Ishikawa (cell line): ENCODE measurements around the gene ST7.

Experiments
- CEBPB ChIP-seq: IDR thresholded peaks from 2 replicates; pipeline ENCODE4 v1.6.1; 2012
- CREB1 ChIP-seq: IDR thresholded peaks from 2 replicates; pipeline ENCODE4 v1.6.1; 2012; ENCODE audit warnings: low read depth
- EGR1 ChIP-seq: IDR thresholded peaks from 2 replicates; pipeline ENCODE4 v1.6.1; 2012
- EP300 ChIP-seq: IDR thresholded peaks from 2 replicates; pipeline ENCODE4 v1.6.1; 2012; ENCODE audit warnings: borderline replicate concordance
- FOXM1 ChIP-seq: IDR thresholded peaks from 2 replicates; pipeline ENCODE4 v1.6.1; 2012; ENCODE audit warnings: low read depth, borderline replicate concordance
- NFIC ChIP-seq: IDR thresholded peaks from 2 replicates; pipeline ENCODE4 v1.6.1; 2012
- RAD21 ChIP-seq: IDR thresholded peaks from 2 replicates; pipeline ENCODE4 v1.6.1; 2012; ENCODE audit warnings: low read depth
- TAF1 ChIP-seq: IDR thresholded peaks from 2 replicates; pipeline ENCODE4 v1.6.1; 2012; ENCODE audit warnings: low read depth, mild to moderate bottlenecking
- TCF12 ChIP-seq: IDR thresholded peaks from 2 replicates; pipeline ENCODE4 v1.6.1; 2012; ENCODE audit warnings: low read depth
- TEAD4 ChIP-seq: IDR thresholded peaks from 2 replicates; pipeline ENCODE4 v1.6.1; 2012
- YY1 ChIP-seq: IDR thresholded peaks from 2 replicates; pipeline ENCODE4 v1.6.1; 2012; ENCODE audit warnings: low read depth
- ZBTB7A ChIP-seq: IDR thresholded peaks from 2 replicates; pipeline ENCODE4 v1.6.1; 2012; ENCODE audit warnings: low read depth
- TF ChIP-seq, protein P1 (sequence below): IDR thresholded peaks from 2 replicates; pipeline ENCODE4 v1.6.1; 2012; ENCODE audit warnings: low read depth, mild to moderate bottlenecking
- TF ChIP-seq, protein P2 (sequence below): IDR thresholded peaks from 2 replicates; pipeline ENCODE4 v1.6.1; 2012
- TF ChIP-seq, protein P3 (sequence below): IDR thresholded peaks from 2 replicates; pipeline ENCODE4 v1.6.1; 2012

Gene ST7

GRCh38 chr7:117200132-117200531 lies 246.8 kb downstream of the ST7 start:
- no peak for TF ChIP-seq EGR1
- no peak for TF ChIP-seq EP300
- TF ChIP-seq, protein P1, sequence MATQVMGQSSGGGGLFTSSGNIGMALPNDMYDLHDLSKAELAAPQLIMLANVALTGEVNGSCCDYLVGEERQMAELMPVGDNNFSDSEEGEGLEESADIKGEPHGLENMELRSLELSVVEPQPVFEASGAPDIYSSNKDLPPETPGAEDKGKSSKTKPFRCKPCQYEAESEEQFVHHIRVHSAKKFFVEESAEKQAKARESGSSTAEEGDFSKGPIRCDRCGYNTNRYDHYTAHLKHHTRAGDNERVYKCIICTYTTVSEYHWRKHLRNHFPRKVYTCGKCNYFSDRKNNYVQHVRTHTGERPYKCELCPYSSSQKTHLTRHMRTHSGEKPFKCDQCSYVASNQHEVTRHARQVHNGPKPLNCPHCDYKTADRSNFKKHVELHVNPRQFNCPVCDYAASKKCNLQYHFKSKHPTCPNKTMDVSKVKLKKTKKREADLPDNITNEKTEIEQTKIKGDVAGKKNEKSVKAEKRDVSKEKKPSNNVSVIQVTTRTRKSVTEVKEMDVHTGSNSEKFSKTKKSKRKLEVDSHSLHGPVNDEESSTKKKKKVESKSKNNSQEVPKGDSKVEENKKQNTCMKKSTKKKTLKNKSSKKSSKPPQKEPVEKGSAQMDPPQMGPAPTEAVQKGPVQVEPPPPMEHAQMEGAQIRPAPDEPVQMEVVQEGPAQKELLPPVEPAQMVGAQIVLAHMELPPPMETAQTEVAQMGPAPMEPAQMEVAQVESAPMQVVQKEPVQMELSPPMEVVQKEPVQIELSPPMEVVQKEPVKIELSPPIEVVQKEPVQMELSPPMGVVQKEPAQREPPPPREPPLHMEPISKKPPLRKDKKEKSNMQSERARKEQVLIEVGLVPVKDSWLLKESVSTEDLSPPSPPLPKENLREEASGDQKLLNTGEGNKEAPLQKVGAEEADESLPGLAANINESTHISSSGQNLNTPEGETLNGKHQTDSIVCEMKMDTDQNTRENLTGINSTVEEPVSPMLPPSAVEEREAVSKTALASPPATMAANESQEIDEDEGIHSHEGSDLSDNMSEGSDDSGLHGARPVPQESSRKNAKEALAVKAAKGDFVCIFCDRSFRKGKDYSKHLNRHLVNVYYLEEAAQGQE = no peak
- TF ChIP-seq, protein P2, sequence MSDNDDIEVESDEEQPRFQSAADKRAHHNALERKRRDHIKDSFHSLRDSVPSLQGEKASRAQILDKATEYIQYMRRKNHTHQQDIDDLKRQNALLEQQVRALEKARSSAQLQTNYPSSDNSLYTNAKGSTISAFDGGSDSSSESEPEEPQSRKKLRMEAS = no peak
- no peak for TF ChIP-seq CREB1
- TF ChIP-seq NFIC = no peak
- no peak for TF ChIP-seq TEAD4
- TF ChIP-seq RAD21 = no peak
- no peak for TF ChIP-seq TCF12
- TF ChIP-seq, protein P3, sequence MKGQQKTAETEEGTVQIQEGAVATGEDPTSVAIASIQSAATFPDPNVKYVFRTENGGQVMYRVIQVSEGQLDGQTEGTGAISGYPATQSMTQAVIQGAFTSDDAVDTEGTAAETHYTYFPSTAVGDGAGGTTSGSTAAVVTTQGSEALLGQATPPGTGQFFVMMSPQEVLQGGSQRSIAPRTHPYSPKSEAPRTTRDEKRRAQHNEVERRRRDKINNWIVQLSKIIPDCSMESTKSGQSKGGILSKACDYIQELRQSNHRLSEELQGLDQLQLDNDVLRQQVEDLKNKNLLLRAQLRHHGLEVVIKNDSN = no peak
- no peak for TF ChIP-seq FOXM1
- TF ChIP-seq ZBTB7A = no peak

DNA sequence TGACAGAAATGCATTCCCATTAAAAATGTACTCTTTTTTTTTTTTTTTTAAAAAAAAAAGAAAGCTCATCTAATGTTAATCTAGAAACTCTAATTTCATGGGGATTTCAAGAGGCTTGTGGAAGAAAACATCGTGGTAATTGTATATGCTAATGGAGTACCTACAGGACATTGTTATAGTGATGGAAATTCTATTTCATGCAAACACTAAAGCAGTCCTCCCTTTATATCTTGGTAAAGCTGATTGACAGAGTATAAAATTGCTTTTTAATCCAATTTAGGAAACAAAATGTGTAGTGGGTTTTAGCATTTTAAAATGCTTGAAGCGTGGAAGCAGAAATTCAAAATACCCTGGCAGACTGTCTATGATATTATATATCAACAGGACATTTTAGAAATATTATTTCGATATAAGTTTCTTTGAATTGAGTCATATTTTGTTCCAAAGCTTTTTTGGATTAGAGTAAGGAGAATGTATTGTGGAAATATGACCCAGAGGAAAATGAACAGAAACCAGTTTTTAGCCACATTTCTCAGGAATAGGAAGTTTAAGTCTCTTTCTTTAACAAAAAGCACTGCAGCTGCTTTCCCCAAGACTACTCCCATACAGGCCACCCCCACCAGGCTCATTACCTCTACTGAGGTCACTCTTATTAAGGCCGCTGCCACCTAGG lies 247.6 kb downstream of the ST7 start:
- no peak for TF ChIP-seq CREB1
- no peak for TF ChIP-seq EGR1
- TF ChIP-seq RAD21 = no peak
- TF ChIP-seq FOXM1 = no peak
- TF ChIP-seq NFIC = no peak
- no peak for TF ChIP-seq YY1
- TF ChIP-seq, protein P1 = no peak
- TF ChIP-seq EP300 = no peak
- TF ChIP-seq, protein P3 = no peak
- no peak for TF ChIP-seq ZBTB7A
- TF ChIP-seq TAF1 = no peak
- TF ChIP-seq CEBPB = no peak
- no peak for TF ChIP-seq TEAD4
- no peak for TF ChIP-seq TCF12
- TF ChIP-seq, protein P2 = no peak

DNA sequence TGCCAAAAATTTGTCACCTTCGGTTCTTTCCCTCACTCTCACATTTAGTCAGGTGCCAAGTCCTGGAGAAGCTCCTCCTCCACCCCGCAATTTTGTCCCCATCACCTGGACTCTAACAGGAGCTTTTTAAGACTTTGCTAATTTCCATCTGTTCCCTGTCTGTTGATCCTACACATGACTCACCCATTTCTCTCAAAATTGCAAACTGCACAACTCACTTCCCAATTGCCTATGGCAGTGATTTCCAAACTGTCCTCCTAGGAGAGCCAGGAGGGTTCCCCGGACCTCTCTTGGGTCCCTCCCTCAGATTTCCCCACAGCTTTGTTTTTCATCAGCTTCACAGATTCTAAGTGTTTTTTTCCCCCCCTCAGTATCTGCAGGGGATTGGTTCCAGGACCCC lies 249.2 kb downstream of the ST7 start:
- no peak for TF ChIP-seq FOXM1
- no peak for TF ChIP-seq ZBTB7A
- TF ChIP-seq EGR1 = no peak
- TF ChIP-seq RAD21 = no peak
- TF ChIP-seq TAF1 = no peak
- no peak for TF ChIP-seq TEAD4
- TF ChIP-seq CREB1 = no peak
- TF ChIP-seq, protein P1 = no peak

DNA sequence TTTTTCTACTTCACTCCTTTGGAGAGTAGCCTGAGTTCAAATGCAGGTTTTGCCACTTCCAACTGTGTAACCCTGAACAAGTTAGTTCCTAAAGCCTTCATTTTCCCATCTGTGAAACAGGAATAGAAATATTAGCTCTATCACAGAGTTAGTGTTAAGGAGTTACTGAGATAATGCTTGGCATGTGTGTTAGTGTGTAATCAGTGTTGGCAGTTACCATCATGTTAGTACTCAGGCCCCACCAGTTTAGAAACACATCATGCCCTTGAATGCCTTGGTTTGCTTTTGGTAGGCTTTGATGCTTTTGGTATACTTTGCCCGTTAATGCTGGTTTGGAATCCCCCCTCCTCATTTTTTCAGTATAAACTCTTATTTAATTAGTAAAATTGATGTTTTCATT lies 249.9 kb downstream of the ST7 start:
- TF ChIP-seq TEAD4 = no peak
- TF ChIP-seq NFIC = no peak
- TF ChIP-seq CREB1 = no peak
- TF ChIP-seq RAD21 = no peak
- TF ChIP-seq TAF1 = no peak
- TF ChIP-seq, protein P3 = no peak
- TF ChIP-seq, protein P1 = no peak
